ENCODE results near the gene FAM171A1. TPM values are rescaled to one million over a fixed set of nuclear protein-coding genes. Genes with fewer than 3 reads are reported as not detected.
"Not testable (repeated sequence)": the region's sequence is repeated elsewhere in the genome, so short reads cannot be mapped to it uniquely, and the experiment has no call there.

Gene FAM171A1
- total and polyA plus RNA-seq, 7 experiments from 2014 or later: 3.2 to 14.5 (median 7.2) TPM

DNA sequence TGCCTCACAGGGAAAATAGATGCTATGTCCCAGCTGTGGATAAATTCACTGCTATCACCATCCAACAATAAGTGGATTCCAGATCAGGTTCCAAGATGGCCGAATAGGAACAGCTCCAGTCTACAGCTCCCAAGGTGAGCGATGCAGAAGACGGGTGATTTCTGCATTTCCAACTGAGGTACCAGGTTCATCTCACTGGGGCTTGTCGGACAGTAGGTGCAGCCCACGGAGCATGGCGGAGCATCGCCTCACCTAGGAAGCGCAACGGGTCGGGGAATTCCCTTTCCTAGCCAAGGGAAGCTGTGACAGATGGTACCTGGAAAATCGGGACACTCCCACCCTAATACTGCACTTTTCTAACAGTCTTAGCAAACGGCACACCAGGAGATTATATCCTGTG lies 101.3 kb downstream of the FAM171A1 start:
- H3K4me1 Mint-ChIP-seq; H3K4me1 ChIP-seq (ENCODE audit: control insufficient read depth in 2 of 2, insufficient read depth in 2 of 2, low read length in 2 of 2); H3K4me3 ChIP-seq (ENCODE audit: low read length); H3K27ac Mint-ChIP-seq; H3K27me3 ChIP-seq (ENCODE audit: control insufficient read depth in 2 of 2, insufficient read depth in 2 of 2, low read length in 2 of 2); H3K9me3 ChIP-seq (ENCODE audit: control insufficient read depth in 2 of 3, low read length in 3 of 3); CTCF ChIA-PET; H3K4me3 Mint-ChIP-seq; H3K36me3 ChIP-seq (ENCODE audit: control insufficient read depth in 2 of 3, insufficient read depth in 3 of 3, low read length in 3 of 3); DNase-seq; ATAC-seq; H3K27ac ChIP-seq (ENCODE audit: low read depth, low read length); POLR2A ChIA-PET: not testable (repeated sequence)
- intact Hi-C loops (cut with micrococcal nuclease): loop anchor here in 1 of 2 donors (10.0 kb wide), 1 partner anchor 105 kb away; the partner anchor contains the start of gene FAM171A1
- peaks cover 0 to 29% (median 0%) of the 10 kb centered on the region in 5 donors for H3K27me3 Mint-ChIP-seq
- H3K36me3 Mint-ChIP-seq: peaks cover 3 to 15% (median 8%) of the 10 kb centered on the region in 5 donors
- H3K9me3 Mint-ChIP-seq: peaks cover 0 to 13% (median 6%) of the 10 kb centered on the region in 11 donors

DNA sequence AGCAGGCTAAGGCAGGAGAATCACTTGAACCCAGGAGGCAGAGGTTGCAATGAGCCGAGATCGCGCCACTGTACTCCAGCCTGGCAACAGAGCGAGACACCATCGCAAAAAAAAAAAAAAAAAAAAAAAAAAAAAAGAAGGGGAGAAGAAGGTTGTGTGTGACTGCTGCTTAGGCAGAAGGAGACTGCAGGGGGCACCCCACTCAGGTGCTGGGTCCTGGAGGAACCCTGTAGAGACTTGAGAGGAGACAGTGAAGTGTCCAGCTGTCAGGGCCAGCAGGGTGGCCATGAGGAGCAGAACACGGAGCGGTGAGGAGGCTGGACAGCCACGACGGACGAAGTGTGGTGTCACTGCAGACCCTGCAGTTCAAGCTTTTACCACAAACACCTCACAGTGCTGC lies 103.6 kb downstream of the FAM171A1 start:
- DNase-seq (no peak), ATAC-seq (no peak)
- Mint-ChIP-seq H3K27me3 (peaks cover 0 to 13% (median 0%) of the 10 kb centered on the region in 5 donors), H3K9me3 (peaks cover 0 to 10% (median 4%) of the 10 kb centered on the region in 11 donors), H3K4me1 (peaks cover 0 to under 1% (median 0%) of the 10 kb centered on the region in 7 donors), H3K27ac (no peak overlapping the region), H3K36me3 (peaks cover 0 to 11% (median 7%) of the 10 kb centered on the region in 5 donors), H3K4me3 (no peak overlapping the region)
- intact Hi-C loops (cut with micrococcal nuclease): loop anchor here in 1 of 2 donors (10.0 kb wide), 1 partner anchor 107 kb away; the partner anchor contains the start of gene FAM171A1
- Histone ChIP-seq H3K9me3 (ENCODE audit: control insufficient read depth in 2 of 3, low read length in 3 of 3) (no peaks in the 10 kb centered on the region), H3K4me1 (ENCODE audit: control insufficient read depth in 2 of 2, insufficient read depth in 2 of 2, low read length in 2 of 2) (no peaks in the 10 kb centered on the region), H3K27me3 (ENCODE audit: control insufficient read depth in 2 of 2, insufficient read depth in 2 of 2, low read length in 2 of 2) (no peaks in the 10 kb centered on the region), H3K4me3 (ENCODE audit: low read length) (no peak overlapping the region), H3K27ac (ENCODE audit: low read depth, low read length) (no peak overlapping the region), H3K36me3 (ENCODE audit: control insufficient read depth in 2 of 3, insufficient read depth in 3 of 3, low read length in 3 of 3) (no peaks in the 10 kb centered on the region)
- ChIA-PET CTCF (no interaction called here), POLR2A (no interaction called here)

GRCh38 chr10:15266117-15266516 lies 105.0 kb downstream of the FAM171A1 start:
- Mint-ChIP-seq H3K9me3 (peaks cover 0 to 10% (median 4%) of the 10 kb centered on the region in 11 donors), H3K27ac (no peak overlapping the region), H3K4me1 (no peaks in the 10 kb centered on the region), H3K4me3 (no peak overlapping the region), H3K27me3 (peaks cover 0 to 2% (median 0%) of the 10 kb centered on the region in 5 donors), H3K36me3 (peaks cover 0 to 11% (median 7%) of the 10 kb centered on the region in 5 donors)
- no peaks in the 10 kb centered on the region for H3K4me1 ChIP-seq (ENCODE audit: control insufficient read depth in 2 of 2, insufficient read depth in 2 of 2, low read length in 2 of 2)
- no peak overlapping the region for H3K4me3 ChIP-seq (ENCODE audit: low read length)
- no peaks in the 10 kb centered on the region for H3K9me3 ChIP-seq (ENCODE audit: control insufficient read depth in 2 of 3, low read length in 3 of 3)
- DNase-seq: no peak
- no peak overlapping the region for H3K27ac ChIP-seq (ENCODE audit: low read depth, low read length)
- H3K27me3 ChIP-seq (ENCODE audit: control insufficient read depth in 2 of 2, insufficient read depth in 2 of 2, low read length in 2 of 2): no peaks in the 10 kb centered on the region
- ChIA-PET POLR2A (interaction anchor here (0.7 kb wide), 1 partner anchor 41 kb away, joined by 12 read pairs; no protein-coding TSS in a partner anchor), CTCF (no interaction called here)
- intact Hi-C loops (cut with micrococcal nuclease): loop anchor here in 1 of 2 donors (10.0 kb wide), 1 partner anchor 109 kb away; the partner anchor contains the start of gene FAM171A1
- no peak for ATAC-seq
- no peaks in the 10 kb centered on the region for H3K36me3 ChIP-seq (ENCODE audit: control insufficient read depth in 2 of 3, insufficient read depth in 3 of 3, low read length in 3 of 3)

DNA sequence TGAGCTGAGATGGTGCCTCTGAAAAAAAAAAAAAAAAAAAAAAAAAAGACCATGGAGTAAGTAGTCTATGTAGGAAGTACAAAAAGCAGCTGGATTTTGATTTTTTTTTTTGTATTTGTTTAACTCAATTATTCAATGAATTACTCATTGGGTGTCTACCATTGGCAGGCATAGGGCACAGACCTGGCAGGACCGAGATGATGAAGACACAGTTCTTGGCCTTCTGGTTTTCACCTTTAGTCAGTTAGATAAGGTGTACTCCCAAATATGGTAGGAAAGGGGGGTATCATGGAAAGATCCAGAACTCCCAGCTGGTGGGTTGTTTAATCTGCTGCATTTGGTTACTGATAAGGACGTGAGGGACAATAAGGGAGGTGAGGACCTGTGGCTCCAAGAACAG lies 105.5 kb downstream of the FAM171A1 start:
- Mint-ChIP-seq H3K27ac (peak overlapping the region in 1 of 9 donors; percentile 55), H3K27me3 (no peaks in the 10 kb centered on the region), H3K36me3 (peaks cover 0 to 11% (median 7%) of the 10 kb centered on the region in 5 donors), H3K4me3 (no peak overlapping the region), H3K4me1 (no peaks in the 10 kb centered on the region), H3K9me3 (peaks cover 0 to 10% (median 4%) of the 10 kb centered on the region in 11 donors)
- Histone ChIP-seq H3K36me3 (ENCODE audit: control insufficient read depth in 2 of 3, insufficient read depth in 3 of 3, low read length in 3 of 3) (no peaks in the 10 kb centered on the region), H3K27ac (ENCODE audit: low read depth, low read length) (no peak overlapping the region), H3K9me3 (ENCODE audit: control insufficient read depth in 2 of 3, low read length in 3 of 3) (no peaks in the 10 kb centered on the region), H3K4me3 (ENCODE audit: low read length) (no peak overlapping the region), H3K27me3 (ENCODE audit: control insufficient read depth in 2 of 2, insufficient read depth in 2 of 2, low read length in 2 of 2) (no peaks in the 10 kb centered on the region), H3K4me1 (ENCODE audit: control insufficient read depth in 2 of 2, insufficient read depth in 2 of 2, low read length in 2 of 2) (no peaks in the 10 kb centered on the region)
- ATAC-seq (no peak), DNase-seq (no peak)
- CTCF ChIA-PET: no interaction called here
- intact Hi-C loops (cut with micrococcal nuclease): loop anchor here in 1 of 2 donors (10.0 kb wide), 1 partner anchor 109 kb away; the partner anchor contains the start of gene FAM171A1
- POLR2A ChIA-PET: interaction anchor here (0.7 to 1.2 kb wide), 2 partner anchors 13 to 40 kb away, joined by 3 to 12 read pairs; no protein-coding TSS in a partner anchor

- POLR2A ChIA-PET: interaction anchor here (0.6 to 1.2 kb wide), 3 partner anchors 12 to 102 kb away, joined by 3 to 12 read pairs (median 3); no protein-coding TSS in a partner anchor
- Histone ChIP-seq H3K27ac (ENCODE audit: low read depth, low read length) (no peak overlapping the region), H3K4me3 (ENCODE audit: low read length) (no peak overlapping the region), H3K27me3 (ENCODE audit: control insufficient read depth in 2 of 2, insufficient read depth in 2 of 2, low read length in 2 of 2) (no peaks in the 10 kb centered on the region), H3K36me3 (ENCODE audit: control insufficient read depth in 2 of 3, insufficient read depth in 3 of 3, low read length in 3 of 3) (no peaks in the 10 kb centered on the region), H3K4me1 (ENCODE audit: control insufficient read depth in 2 of 2, insufficient read depth in 2 of 2, low read length in 2 of 2) (no peaks in the 10 kb centered on the region), H3K9me3 (ENCODE audit: control insufficient read depth in 2 of 3, low read length in 3 of 3) (no peaks in the 10 kb centered on the region)
- Mint-ChIP-seq H3K27ac (no peak overlapping the region), H3K4me1 (no peaks in the 10 kb centered on the region), H3K4me3 (no peak overlapping the region), H3K27me3 (no peaks in the 10 kb centered on the region), H3K36me3 (peaks cover 0 to 11% (median 7%) of the 10 kb centered on the region in 5 donors), H3K9me3 (peaks cover 0 to 10% (median 4%) of the 10 kb centered on the region in 11 donors)
- intact Hi-C loops (cut with micrococcal nuclease): loop anchor here in 1 of 2 donors (10.0 kb wide), 1 partner anchor 110 kb away; the partner anchor contains the start of gene FAM171A1
- ATAC-seq: no peak
- DNase-seq: no peak
- CTCF ChIA-PET: no interaction called here
Measured at GRCh38 chr10:15265056-15265455, 106.0 kb downstream of the FAM171A1 start.

GRCh38 chr10:15263657-15264323 lies 107.3 kb downstream of the FAM171A1 start:
- CTCF ChIA-PET: no interaction called here
- no peak overlapping the region for H3K4me3 Mint-ChIP-seq

More at GRCh38 chr10:15263657-15264323, 107.3 kb downstream of the FAM171A1 start:
- H3K27ac Mint-ChIP-seq: no peak overlapping the region
- Histone ChIP-seq H3K4me1 (ENCODE audit: control insufficient read depth in 2 of 2, insufficient read depth in 2 of 2, low read length in 2 of 2) (no peaks in the 10 kb centered on the region), H3K4me3 (ENCODE audit: low read length) (no peak overlapping the region), H3K36me3 (ENCODE audit: control insufficient read depth in 2 of 3, insufficient read depth in 3 of 3, low read length in 3 of 3) (no peaks in the 10 kb centered on the region), H3K9me3 (ENCODE audit: control insufficient read depth in 2 of 3, low read length in 3 of 3) (no peaks in the 10 kb centered on the region), H3K27ac (ENCODE audit: low read depth, low read length) (no peak overlapping the region), H3K27me3 (ENCODE audit: control insufficient read depth in 2 of 2, insufficient read depth in 2 of 2, low read length in 2 of 2) (no peaks in the 10 kb centered on the region)
- peaks cover 0 to 5% (median 0%) of the 10 kb centered on the region in 11 donors for H3K9me3 Mint-ChIP-seq
- no peaks in the 10 kb centered on the region for H3K27me3 Mint-ChIP-seq
- H3K4me1 Mint-ChIP-seq: no peaks in the 10 kb centered on the region
- intact Hi-C loops (cut with micrococcal nuclease): loop anchor here in 1 of 2 donors (10.0 kb wide), 1 partner anchor 111 kb away; the partner anchor contains the start of gene FAM171A1
- peaks cover 0 to 5% (median 3%) of the 10 kb centered on the region in 5 donors for H3K36me3 Mint-ChIP-seq
- POLR2A ChIA-PET: no interaction called here
- ATAC-seq (no peak), DNase-seq (no peak)
